ENCODE results near the gene ACOX1. TPM values are rescaled to one million over a fixed set of nuclear protein-coding genes. Genes with fewer than 3 reads are reported as not detected.

The ACOX1 gene
- total RNA-seq, 1 experiment from 2014 or later = 50.2 TPM

- TF ChIP-seq SRF (IDR thresholded peaks at IDR 0.05; ENCODE audit: low read depth) = no peak
- TF ChIP-seq ELF1 (IDR thresholded peaks at IDR 0.05; ENCODE audit: borderline replicate concordance, low read depth) = no peak
Observed at GRCh38 chr17:76014100-76014924, 35.3 kb upstream of the ACOX1 start (continued).

- CTCF ChIA-PET = interaction anchor here (0.6 to 3.0 kb wide), 28 partner anchors 9 to 351 kb away, joined by 3 to 22 read pairs (median 4); partner anchors contain the start of genes ACOX1, CDK3, EXOC7 and MRPL38
- Histone ChIP-seq H3K9me2 (ENCODE audit: insufficient read depth) (no peaks in the 10 kb centered on the region), H4K20me1 (ENCODE audit: insufficient read depth) (no peaks in the 10 kb centered on the region), H3K4me1 (ENCODE audit: control insufficient read depth in 1 of 2, insufficient read depth in 2 of 2, low read length in 2 of 2) (peaks cover 0 to 3% of the 10 kb centered on the region in 2 experiments; a peak in 1 of 4 replicates), H3K9ac (ENCODE audit: low read length) (no peak overlapping the region), H3K4me2 (ENCODE audit: low read length) (no peak overlapping the region), H3K4me3 (replicated peaks in 1 of 2; ENCODE audit: low read depth in 1 of 2, low read length in 2 of 2) (no peak overlapping the region), H3K27ac (ENCODE audit: low read depth, low read length) (no peak overlapping the region; the same call in 1 of the 2 replicates), H3K27me3 (ENCODE audit: insufficient read depth, low read length) (no peaks in the 10 kb centered on the region), H2AFZ (ENCODE audit: low read depth, low read length, poor library complexity, severe bottlenecking) (no peak overlapping the region), H3K79me2 (ENCODE audit: insufficient read depth, low read length) (no peaks in the 10 kb centered on the region), H3K36me3 (ENCODE audit: control insufficient read depth in 1 of 2, insufficient read depth in 2 of 2, low read length in 2 of 2) (peaks cover 32 to 37% of the 10 kb centered on the region in 2 experiments; a peak in 3 of 4 replicates), H3K9me3 (ENCODE audit: control insufficient read depth in 1 of 2, insufficient read depth in 1 of 2, low read depth in 1 of 2, low read length in 2 of 2) (no peaks in the 10 kb centered on the region)
- RAD21 ChIA-PET (ENCODE audit: low non-redundant PET in 1 of 2, low total read pairs in 2 of 2, uncharacterized antibody in 2 of 2, unreplicated experiment in 2 of 2) = no interaction called here
- TF ChIP-seq YY1 (IDR thresholded peaks at IDR 0.05; ENCODE audit: extremely low read depth, insufficient replicate concordance, low read depth, low read length) = no peak
- TF ChIP-seq TCF7L2 (IDR thresholded peaks at IDR 0.05; ENCODE audit: borderline replicate concordance, extremely low read depth, insufficient read depth, insufficient read length) = no peak
- TF ChIP-seq RAD21 (IDR thresholded peaks at IDR 0.05; ENCODE audit: low read depth) = no peak
- no peak for TF ChIP-seq POLR2A (IDR thresholded peaks at IDR 0.05; ENCODE audit: borderline replicate concordance, extremely low read depth, insufficient read depth, insufficient read length)
- no peak for TF ChIP-seq POLR2AphosphoS5 (IDR thresholded peaks at IDR 0.05; ENCODE audit: low read depth, low read length)
- intact Hi-C loops (cut with micrococcal nuclease) = loop anchor here (5.0 kb wide), 1 partner anchor 169 kb away; no protein-coding TSS in a partner anchor
- 0 out of 2 replicates have a peak, but pooled peaks have one; percentile 1 for ATAC-seq
- no peak for DNase-seq (ENCODE audit: low read depth, low spot score)
- BruUV-seq (replicated peaks) = no TSS peak
- POLR2A ChIA-PET = interaction anchor here (1.0 kb wide), 1 partner anchor 233 kb away, joined by 3 read pairs; a partner anchor contains a TSS
Observed at GRCh38 chr17:76013377-76013932, 34.5 kb upstream of the ACOX1 start.

Data from HCT116 (cell line).